Body of pancreas (tissue), 4 donors: ENCODE results near the gene SVEP1. TPM values are rescaled to one million over a fixed set of nuclear protein-coding genes. Genes with fewer than 3 reads are reported as not detected.

Experiments
- ATAC-seq: fragments of 150-250 bp; one replicate; pipeline ENCODE4 v1.9.1; 2016
- DNase-seq, 4 donors: peaks; one replicate each; pipeline ENCODE4 v3.0.0-alpha.2; 2019
- H3K27ac ChIP-seq, 4 donors: fragments of 200-600 bp; sonication (generic); 1 replicate in 3 of 4; 2 replicates in 1 of 4; pipeline versions ENCODE4 v1.5.1 to v1.6.1; 2016 to 2019; ENCODE audit warnings: mild to moderate bottlenecking in 1 of 4, mixed read lengths in 1 of 4, moderate library complexity in 1 of 4
- H3K27me3 ChIP-seq, 2 donors: fragments of 200-600 bp; sonication (generic); one replicate each; pipeline ENCODE4 v1.6.0; 2016; ENCODE audit warnings: mild to moderate bottlenecking in 1 of 2
- H3K36me3 ChIP-seq, 2 donors: fragments of 200-600 bp; sonication (generic); replicated peaks in 1 of 2; 2 replicates each; pipeline ENCODE4 v1.5.1; 2016; ENCODE audit warnings: low read depth in 2 of 2; ENCODE audit not compliant: insufficient read depth in 1 of 2
- H3K4me1 ChIP-seq: fragments of 200-600 bp; sonication (generic); one replicate; pipeline ENCODE4 v1.6.0; 2016
- H3K4me3 ChIP-seq, 2 donors: fragments of 200-600 bp; sonication (generic); 1 replicate in 1 of 2; 2 replicates in 1 of 2; pipeline ENCODE4 v1.5.1; 2016 to 2019
- H3K9me3 ChIP-seq, 3 donors: fragments of 200-600 bp; sonication (generic); 1 replicate in 2 of 3; 2 replicates in 1 of 3; pipeline ENCODE4 v1.5.1; 2016
- CTCF ChIP-seq, 7 experiments: fragments of 450-650 bp in 4 of 7; fragments of 200-600 bp in 3 of 7; sonication (generic) in 3 of 7; IDR thresholded peaks; one replicate each; pipeline ENCODE4 v1.5.1; 2016 to 2019; ENCODE audit warnings: antibody characterized with exemption in 7 of 7
- POLR2A ChIP-seq, 3 donors: fragments of 450-650 bp; IDR thresholded peaks; one replicate each; pipeline ENCODE4 v1.6.1; 2016; ENCODE audit warnings: antibody characterized with exemption in 3 of 3, mild to moderate bottlenecking in 2 of 3
- WGBS, 2 donors: methylation state at CpG; one replicate each; pipeline ENCODE4 v1.1.5; 2017; 5-methylcytosine and 5-hydroxymethylcytosine counted together
- intact Hi-C: fragments of 100-400 bp; cut with DNase I; formaldehyde crosslinking; loops from one replicate; pipeline ENCODE4 v1.15.1; 2023
- total RNA-seq, 2 donors: library from RNA; depleted of rRNA; stranded (reverse); fragments of >200 nt; gene quantifications; one replicate each; pipeline ENCODE4 v1.1.0, GENCODE V29; 2016

The SVEP1 gene
- total RNA-seq, 2 donors from 2014 or later = 23.7 to 34.0 TPM

DNA sequence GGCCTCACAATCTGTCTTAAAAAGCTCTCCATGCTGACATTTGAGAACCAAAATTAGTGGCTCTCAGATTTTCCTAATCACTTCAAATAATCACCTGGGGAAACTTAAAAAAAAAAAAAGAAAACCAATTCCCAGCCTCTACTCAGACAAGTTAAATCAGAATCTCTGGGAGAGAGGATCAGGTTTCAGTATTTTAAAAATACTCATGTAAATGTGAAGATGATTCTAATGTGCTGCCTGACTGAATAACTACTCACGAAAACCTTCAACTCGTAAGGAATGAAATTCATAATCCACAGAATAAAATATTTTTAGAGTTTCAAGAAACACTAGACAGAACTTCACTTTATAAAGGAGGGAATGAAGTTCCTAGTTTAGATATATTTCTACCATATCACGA lies 114.4 kb downstream of the SVEP1 start:
- no peaks in the 10 kb centered on the region for H3K27me3 ChIP-seq
- intact Hi-C loops = no loop called here
- DNase-seq (no peak), ATAC-seq (no peak)
- no peak overlapping the region for H3K27ac ChIP-seq
- no peaks in the 10 kb centered on the region for H3K9me3 ChIP-seq
- no peak overlapping the region for H3K4me3 ChIP-seq
- TF ChIP-seq POLR2A (IDR thresholded peaks at IDR 0.05) (no peak), CTCF (IDR thresholded peaks at IDR 0.05) (no peak)
- H3K36me3 ChIP-seq = no peaks in the 10 kb centered on the region
- WGBS, 2 donors = 81 to 83% methylated on average over 3 of the region's 3 CpGs
- no peaks in the 10 kb centered on the region for H3K4me1 ChIP-seq

- 68 to 76% methylated on average over 1 of the region's 1 CpG for WGBS, 2 donors
- Histone ChIP-seq H3K27me3 (no peaks in the 10 kb centered on the region), H3K4me1 (no peaks in the 10 kb centered on the region), H3K4me3 (no peak overlapping the region), H3K36me3 (no peaks in the 10 kb centered on the region), H3K9me3 (no peaks in the 10 kb centered on the region), H3K27ac (no peak overlapping the region)
- TF ChIP-seq CTCF (IDR thresholded peaks at IDR 0.05) = no peak
- no peak for TF ChIP-seq POLR2A (IDR thresholded peaks at IDR 0.05)
- DNase-seq (no peak), ATAC-seq (no peak)
- intact Hi-C loops = no loop called here
Measured at GRCh38 chr9:110464321-110464720, 115.2 kb downstream of the SVEP1 start.

DNA sequence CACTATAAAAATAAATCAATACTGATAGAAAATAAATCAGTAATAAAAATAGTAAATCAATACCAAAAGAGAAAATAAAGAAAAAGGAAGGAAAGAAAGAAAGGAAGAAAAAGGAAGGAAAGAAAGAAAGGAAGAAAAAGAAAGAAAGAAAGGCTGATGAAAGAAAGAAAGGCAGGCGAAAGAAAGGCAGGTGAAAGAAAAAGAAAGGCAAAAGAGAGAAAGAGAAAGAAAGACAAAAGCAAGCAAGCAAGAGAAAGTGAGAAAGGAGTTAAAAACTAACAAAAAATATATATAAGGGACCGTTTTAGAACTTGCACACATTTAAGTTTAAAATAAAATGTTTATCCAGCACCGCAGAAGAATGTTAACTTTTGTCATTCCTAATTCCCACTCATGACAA lies 116.0 kb downstream of the SVEP1 start:
- intact Hi-C loops = no loop called here
- no peaks in the 10 kb centered on the region for H3K36me3 ChIP-seq
- no peaks in the 10 kb centered on the region for H3K9me3 ChIP-seq
- H3K4me3 ChIP-seq = no peak overlapping the region
- DNase-seq (no peak), ATAC-seq (no peak)
- H3K4me1 ChIP-seq = no peaks in the 10 kb centered on the region
- no peak for TF ChIP-seq POLR2A (IDR thresholded peaks at IDR 0.05)
- no peak for TF ChIP-seq CTCF (IDR thresholded peaks at IDR 0.05)
- H3K27me3 ChIP-seq = no peaks in the 10 kb centered on the region
- H3K27ac ChIP-seq = no peak overlapping the region
- 68 to 70% methylated on average over 3 of the region's 3 CpGs for WGBS, 2 donors

- no peak for ATAC-seq
- no peak for DNase-seq
- Histone ChIP-seq H3K27me3 (no peaks in the 10 kb centered on the region), H3K9me3 (no peaks in the 10 kb centered on the region), H3K4me1 (peaks cover 7% of the 10 kb centered on the region), H3K4me3 (no peak overlapping the region), H3K36me3 (no peaks in the 10 kb centered on the region), H3K27ac (no peak overlapping the region)
- 43 to 45% methylated on average over 3 of the region's 3 CpGs for WGBS, 2 donors
- no peak for TF ChIP-seq CTCF (IDR thresholded peaks at IDR 0.05)
- no peak for TF ChIP-seq POLR2A (IDR thresholded peaks at IDR 0.05)
- intact Hi-C loops = no loop called here
Measured at GRCh38 chr9:110457245-110457644, 122.3 kb downstream of the SVEP1 start.

GRCh38 chr9:110456681-110457080 lies 122.9 kb downstream of the SVEP1 start:
- Histone ChIP-seq H3K9me3 (no peaks in the 10 kb centered on the region), H3K27ac (no peak overlapping the region), H3K4me1 (peaks cover 7% of the 10 kb centered on the region), H3K36me3 (no peaks in the 10 kb centered on the region), H3K4me3 (no peak overlapping the region), H3K27me3 (no peaks in the 10 kb centered on the region)
- no peak for DNase-seq
- ATAC-seq = no peak
- TF ChIP-seq POLR2A (IDR thresholded peaks at IDR 0.05) (no peak), CTCF (IDR thresholded peaks at IDR 0.05) (no peak)
- intact Hi-C loops = no loop called here
- WGBS, 2 donors = 0% methylated on average over 1 of the region's 1 CpG
